ENCODE data around the gene SPECC1. TPM values are rescaled to one million over a fixed set of nuclear protein-coding genes. Genes with fewer than 3 reads are reported as not detected.

The SPECC1 gene
- total and polyA plus RNA-seq, 9 of the 15 experiments (the other 6 are each of a cell fraction or from before 2014, with no cell fraction given): 2.4 to 19.6 (median 14.7) TPM

DNA sequence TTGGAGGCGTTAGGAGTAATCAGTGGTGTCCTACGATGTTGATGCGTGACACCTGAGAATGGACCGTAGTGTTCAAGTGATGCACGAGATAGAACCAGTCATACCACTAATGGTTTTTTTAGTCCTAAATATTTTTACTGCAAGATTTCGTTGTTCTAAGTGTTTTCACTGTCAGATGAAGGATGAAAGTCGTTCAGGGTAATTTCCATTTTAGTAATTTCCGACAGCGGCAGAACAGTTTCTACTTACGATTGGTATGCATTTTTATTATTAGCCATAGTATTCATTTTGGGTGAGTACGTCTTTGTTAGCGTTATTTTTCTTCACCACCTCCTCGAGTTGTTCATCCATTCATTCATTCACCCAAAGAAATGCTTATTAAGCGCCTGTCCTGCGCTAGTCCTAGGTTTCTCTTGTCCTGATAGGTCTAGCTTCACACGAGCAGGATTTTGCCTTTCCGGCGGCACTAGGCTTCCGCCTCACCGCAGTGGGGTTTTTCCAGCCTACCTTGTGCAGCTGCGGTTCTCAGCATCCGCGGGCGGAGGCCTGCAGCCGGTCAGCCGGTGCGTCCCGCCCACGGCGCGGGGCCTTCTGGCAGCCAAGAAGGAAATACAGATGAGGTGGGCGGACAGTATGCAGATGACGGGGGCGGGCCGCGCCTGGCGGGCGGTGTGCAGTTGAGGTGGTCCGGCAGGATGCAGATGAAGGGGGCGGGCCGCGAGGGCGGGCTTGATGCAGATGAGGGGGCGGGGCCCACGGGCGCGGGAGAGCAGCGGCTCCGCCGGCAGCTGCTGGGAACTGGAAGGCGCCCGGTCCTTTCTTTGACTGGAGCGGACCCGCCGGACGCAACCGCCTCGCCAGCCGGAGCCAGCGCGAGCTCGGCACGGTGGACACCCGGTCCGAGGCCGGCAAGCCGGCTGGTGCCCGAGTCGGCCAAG is 146.4 kb downstream of the SPECC1 start (continued):
- TF ChIP-seq, protein P1, sequence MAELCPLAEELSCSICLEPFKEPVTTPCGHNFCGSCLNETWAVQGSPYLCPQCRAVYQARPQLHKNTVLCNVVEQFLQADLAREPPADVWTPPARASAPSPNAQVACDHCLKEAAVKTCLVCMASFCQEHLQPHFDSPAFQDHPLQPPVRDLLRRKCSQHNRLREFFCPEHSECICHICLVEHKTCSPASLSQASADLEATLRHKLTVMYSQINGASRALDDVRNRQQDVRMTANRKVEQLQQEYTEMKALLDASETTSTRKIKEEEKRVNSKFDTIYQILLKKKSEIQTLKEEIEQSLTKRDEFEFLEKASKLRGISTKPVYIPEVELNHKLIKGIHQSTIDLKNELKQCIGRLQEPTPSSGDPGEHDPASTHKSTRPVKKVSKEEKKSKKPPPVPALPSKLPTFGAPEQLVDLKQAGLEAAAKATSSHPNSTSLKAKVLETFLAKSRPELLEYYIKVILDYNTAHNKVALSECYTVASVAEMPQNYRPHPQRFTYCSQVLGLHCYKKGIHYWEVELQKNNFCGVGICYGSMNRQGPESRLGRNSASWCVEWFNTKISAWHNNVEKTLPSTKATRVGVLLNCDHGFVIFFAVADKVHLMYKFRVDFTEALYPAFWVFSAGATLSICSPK (IDR thresholded peaks at IDR 0.05; ENCODE audit: borderline replicate concordance): no peak
- TF ChIP-seq ZNF764 (CRISPR knock-in tag; IDR thresholded peaks at IDR 0.05; ENCODE audit: low read depth) (no peak), ZNF24 (IDR thresholded peaks at IDR 0.05) (peak; percentile 81), POLR3G (IDR thresholded peaks at IDR 0.05; ENCODE audit: extremely low read depth, insufficient read length, insufficient replicate concordance) (no peak), SAFB (IDR thresholded peaks at IDR 0.05; ENCODE audit: borderline replicate concordance, low read depth, low read length) (no peak), MED1 (CRISPR knock-in tag; IDR thresholded peaks at IDR 0.05; ENCODE audit: borderline replicate concordance) (no peak), NUFIP1 (IDR thresholded peaks at IDR 0.05; ENCODE audit: partially characterized antibody) (no peak), CXXC5 (CRISPR knock-in tag; IDR thresholded peaks at IDR 0.05) (peak; percentile 44; the same call in 1 of the 2 replicates), ZNF184 (CRISPR knock-in tag; IDR thresholded peaks at IDR 0.05) (no peak)
- TF ChIP-seq, protein P2, sequence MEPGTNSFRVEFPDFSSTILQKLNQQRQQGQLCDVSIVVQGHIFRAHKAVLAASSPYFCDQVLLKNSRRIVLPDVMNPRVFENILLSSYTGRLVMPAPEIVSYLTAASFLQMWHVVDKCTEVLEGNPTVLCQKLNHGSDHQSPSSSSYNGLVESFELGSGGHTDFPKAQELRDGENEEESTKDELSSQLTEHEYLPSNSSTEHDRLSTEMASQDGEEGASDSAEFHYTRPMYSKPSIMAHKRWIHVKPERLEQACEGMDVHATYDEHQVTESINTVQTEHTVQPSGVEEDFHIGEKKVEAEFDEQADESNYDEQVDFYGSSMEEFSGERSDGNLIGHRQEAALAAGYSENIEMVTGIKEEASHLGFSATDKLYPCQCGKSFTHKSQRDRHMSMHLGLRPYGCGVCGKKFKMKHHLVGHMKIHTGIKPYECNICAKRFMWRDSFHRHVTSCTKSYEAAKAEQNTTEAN (CRISPR knock-in tag; IDR thresholded peaks at IDR 0.05): no peak
- TF ChIP-seq, protein P3, sequence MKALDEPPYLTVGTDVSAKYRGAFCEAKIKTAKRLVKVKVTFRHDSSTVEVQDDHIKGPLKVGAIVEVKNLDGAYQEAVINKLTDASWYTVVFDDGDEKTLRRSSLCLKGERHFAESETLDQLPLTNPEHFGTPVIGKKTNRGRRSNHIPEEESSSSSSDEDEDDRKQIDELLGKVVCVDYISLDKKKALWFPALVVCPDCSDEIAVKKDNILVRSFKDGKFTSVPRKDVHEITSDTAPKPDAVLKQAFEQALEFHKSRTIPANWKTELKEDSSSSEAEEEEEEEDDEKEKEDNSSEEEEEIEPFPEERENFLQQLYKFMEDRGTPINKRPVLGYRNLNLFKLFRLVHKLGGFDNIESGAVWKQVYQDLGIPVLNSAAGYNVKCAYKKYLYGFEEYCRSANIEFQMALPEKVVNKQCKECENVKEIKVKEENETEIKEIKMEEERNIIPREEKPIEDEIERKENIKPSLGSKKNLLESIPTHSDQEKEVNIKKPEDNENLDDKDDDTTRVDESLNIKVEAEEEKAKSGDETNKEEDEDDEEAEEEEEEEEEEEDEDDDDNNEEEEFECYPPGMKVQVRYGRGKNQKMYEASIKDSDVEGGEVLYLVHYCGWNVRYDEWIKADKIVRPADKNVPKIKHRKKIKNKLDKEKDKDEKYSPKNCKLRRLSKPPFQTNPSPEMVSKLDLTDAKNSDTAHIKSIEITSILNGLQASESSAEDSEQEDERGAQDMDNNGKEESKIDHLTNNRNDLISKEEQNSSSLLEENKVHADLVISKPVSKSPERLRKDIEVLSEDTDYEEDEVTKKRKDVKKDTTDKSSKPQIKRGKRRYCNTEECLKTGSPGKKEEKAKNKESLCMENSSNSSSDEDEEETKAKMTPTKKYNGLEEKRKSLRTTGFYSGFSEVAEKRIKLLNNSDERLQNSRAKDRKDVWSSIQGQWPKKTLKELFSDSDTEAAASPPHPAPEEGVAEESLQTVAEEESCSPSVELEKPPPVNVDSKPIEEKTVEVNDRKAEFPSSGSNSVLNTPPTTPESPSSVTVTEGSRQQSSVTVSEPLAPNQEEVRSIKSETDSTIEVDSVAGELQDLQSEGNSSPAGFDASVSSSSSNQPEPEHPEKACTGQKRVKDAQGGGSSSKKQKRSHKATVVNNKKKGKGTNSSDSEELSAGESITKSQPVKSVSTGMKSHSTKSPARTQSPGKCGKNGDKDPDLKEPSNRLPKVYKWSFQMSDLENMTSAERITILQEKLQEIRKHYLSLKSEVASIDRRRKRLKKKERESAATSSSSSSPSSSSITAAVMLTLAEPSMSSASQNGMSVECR (CRISPR knock-in tag; IDR thresholded peaks at IDR 0.05): no peak
- TF ChIP-seq, protein P4, sequence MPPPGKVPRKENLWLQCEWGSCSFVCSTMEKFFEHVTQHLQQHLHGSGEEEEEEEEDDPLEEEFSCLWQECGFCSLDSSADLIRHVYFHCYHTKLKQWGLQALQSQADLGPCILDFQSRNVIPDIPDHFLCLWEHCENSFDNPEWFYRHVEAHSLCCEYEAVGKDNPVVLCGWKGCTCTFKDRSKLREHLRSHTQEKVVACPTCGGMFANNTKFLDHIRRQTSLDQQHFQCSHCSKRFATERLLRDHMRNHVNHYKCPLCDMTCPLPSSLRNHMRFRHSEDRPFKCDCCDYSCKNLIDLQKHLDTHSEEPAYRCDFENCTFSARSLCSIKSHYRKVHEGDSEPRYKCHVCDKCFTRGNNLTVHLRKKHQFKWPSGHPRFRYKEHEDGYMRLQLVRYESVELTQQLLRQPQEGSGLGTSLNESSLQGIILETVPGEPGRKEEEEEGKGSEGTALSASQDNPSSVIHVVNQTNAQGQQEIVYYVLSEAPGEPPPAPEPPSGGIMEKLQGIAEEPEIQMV (tag; conservative IDR thresholded peaks at IDR 0.05; ENCODE audit: low read depth): no peak
- TF ChIP-seq, protein P5, sequence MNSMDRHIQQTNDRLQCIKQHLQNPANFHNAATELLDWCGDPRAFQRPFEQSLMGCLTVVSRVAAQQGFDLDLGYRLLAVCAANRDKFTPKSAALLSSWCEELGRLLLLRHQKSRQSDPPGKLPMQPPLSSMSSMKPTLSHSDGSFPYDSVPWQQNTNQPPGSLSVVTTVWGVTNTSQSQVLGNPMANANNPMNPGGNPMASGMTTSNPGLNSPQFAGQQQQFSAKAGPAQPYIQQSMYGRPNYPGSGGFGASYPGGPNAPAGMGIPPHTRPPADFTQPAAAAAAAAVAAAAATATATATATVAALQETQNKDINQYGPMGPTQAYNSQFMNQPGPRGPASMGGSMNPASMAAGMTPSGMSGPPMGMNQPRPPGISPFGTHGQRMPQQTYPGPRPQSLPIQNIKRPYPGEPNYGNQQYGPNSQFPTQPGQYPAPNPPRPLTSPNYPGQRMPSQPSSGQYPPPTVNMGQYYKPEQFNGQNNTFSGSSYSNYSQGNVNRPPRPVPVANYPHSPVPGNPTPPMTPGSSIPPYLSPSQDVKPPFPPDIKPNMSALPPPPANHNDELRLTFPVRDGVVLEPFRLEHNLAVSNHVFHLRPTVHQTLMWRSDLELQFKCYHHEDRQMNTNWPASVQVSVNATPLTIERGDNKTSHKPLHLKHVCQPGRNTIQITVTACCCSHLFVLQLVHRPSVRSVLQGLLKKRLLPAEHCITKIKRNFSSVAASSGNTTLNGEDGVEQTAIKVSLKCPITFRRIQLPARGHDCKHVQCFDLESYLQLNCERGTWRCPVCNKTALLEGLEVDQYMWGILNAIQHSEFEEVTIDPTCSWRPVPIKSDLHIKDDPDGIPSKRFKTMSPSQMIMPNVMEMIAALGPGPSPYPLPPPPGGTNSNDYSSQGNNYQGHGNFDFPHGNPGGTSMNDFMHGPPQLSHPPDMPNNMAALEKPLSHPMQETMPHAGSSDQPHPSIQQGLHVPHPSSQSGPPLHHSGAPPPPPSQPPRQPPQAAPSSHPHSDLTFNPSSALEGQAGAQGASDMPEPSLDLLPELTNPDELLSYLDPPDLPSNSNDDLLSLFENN (IDR thresholded peaks at IDR 0.05; ENCODE audit: low read depth in 2 of 2, low read length in 2 of 2): no peak
